Nephron (organoid): ENCODE results near the gene STRN3.
"Not testable (repeated sequence)": the region's sequence is repeated elsewhere in the genome, so short reads cannot be mapped to it uniquely, and the experiment has no call there.

Source experiments
- H3K27ac Mint-ChIP-seq, 3 experiments: 2 replicates each; pipeline ENCODE4 v1.8.0; 2020; ENCODE audit warnings: mixed read lengths in 3 of 3, mild to moderate bottlenecking in 2 of 3, moderate library complexity in 1 of 3
- H3K27me3 Mint-ChIP-seq: 2 replicates; pipeline ENCODE4 v1.8.0; 2021; ENCODE audit warnings: low read depth, mild to moderate bottlenecking, moderate library complexity, mixed read lengths
- H3K36me3 Mint-ChIP-seq: 2 replicates; pipeline ENCODE4 v1.8.0; 2020; ENCODE audit warnings: low read depth, mixed read lengths
- H3K4me1 Mint-ChIP-seq: 2 replicates; pipeline ENCODE4 v1.8.0; 2020; ENCODE audit warnings: mixed read lengths
- H3K4me3 Mint-ChIP-seq, 3 experiments: 2 replicates each; pipeline ENCODE4 v1.8.0; 2020; ENCODE audit warnings: mild to moderate bottlenecking in 3 of 3, mixed read lengths in 3 of 3, moderate library complexity in 2 of 3
- H3K9me3 Mint-ChIP-seq: 2 replicates; pipeline ENCODE4 v1.8.0; 2020; ENCODE audit warnings: mixed read lengths
- CTCF ChIP-seq, 3 experiments: fragments of 200-600 bp; sonication (generic); IDR thresholded peaks; one replicate each; pipeline ENCODE4 v1.5.0; 2021; ENCODE audit warnings: antibody characterized with exemption in 3 of 3; ENCODE audit not compliant: unreplicated experiment in 3 of 3

STRN3 gene

GRCh38 chr14:31051023-31051422, 24.8 kb upstream of the STRN3 start:
- H3K27me3 Mint-ChIP-seq: no peaks in the 10 kb centered on the region
- TF ChIP-seq CTCF (IDR thresholded peaks at IDR 0.05; ENCODE audit: unreplicated experiment in 3 of 3): no peak
- H3K4me1 Mint-ChIP-seq: peaks cover 4% of the 10 kb centered on the region
- H3K27ac Mint-ChIP-seq: no peak overlapping the region
- no peak overlapping the region for H3K4me3 Mint-ChIP-seq
- no peaks in the 10 kb centered on the region for H3K9me3 Mint-ChIP-seq
- H3K36me3 Mint-ChIP-seq: peaks cover 4% of the 10 kb centered on the region

DNA sequence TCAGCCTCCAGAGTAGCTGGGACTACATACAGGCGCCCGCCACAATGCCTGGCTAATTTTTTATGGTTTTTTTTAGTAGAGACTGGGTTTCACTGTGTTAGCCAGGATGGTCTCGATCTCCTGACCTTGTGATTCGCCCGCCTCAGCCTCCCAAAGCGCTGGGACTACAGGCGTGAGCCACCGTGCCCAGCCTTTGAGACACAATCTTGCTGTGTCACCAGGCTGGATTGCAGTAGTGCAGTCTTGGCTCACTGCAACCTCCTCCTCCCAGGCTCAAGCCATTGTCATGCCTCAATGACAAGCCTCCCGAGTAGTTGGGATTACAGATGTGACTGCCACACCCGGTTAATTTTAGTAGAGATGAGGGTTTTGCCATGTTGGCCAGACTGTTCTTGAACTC, 21.3 kb upstream of the STRN3 start:
- Mint-ChIP-seq H3K9me3 (no peaks in the 10 kb centered on the region), H3K4me3 (no peak overlapping the region), H3K4me1 (no peaks in the 10 kb centered on the region), H3K27ac (no peak overlapping the region), H3K36me3 (peaks cover 10% of the 10 kb centered on the region), H3K27me3 (no peaks in the 10 kb centered on the region)
- no peak for TF ChIP-seq CTCF (IDR thresholded peaks at IDR 0.05; ENCODE audit: unreplicated experiment in 3 of 3)

- H3K27me3 Mint-ChIP-seq: no peaks in the 10 kb centered on the region
- H3K36me3 Mint-ChIP-seq: peaks cover 10% of the 10 kb centered on the region
Observed at GRCh38 chr14:31045501-31046080, 19.4 kb upstream of the STRN3 start.

DNA sequence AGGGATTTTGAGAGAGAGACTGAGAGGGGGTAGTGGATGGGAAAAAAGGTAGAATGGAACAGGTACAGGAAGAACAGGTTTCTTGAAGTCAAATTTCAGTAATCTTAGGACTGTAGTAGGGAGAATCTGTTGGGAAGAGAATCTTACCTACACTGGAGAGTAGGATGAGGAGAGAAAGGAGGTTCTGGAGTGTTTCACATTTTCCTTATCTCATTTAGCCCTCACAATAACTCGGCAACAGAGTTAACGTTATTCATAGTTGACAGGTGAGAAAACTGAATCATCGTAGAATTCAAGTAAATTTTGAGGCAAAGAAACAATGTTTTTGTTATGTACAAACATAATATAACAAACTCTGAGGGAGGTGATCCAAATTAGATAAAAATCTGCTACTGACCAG, 17.2 kb upstream of the STRN3 start:
- Mint-ChIP-seq H3K27me3 (no peaks in the 10 kb centered on the region), H3K27ac (no peak overlapping the region), H3K9me3 (no peaks in the 10 kb centered on the region), H3K4me3 (no peak overlapping the region), H3K36me3 (peaks cover 11% of the 10 kb centered on the region), H3K4me1 (no peaks in the 10 kb centered on the region)
- TF ChIP-seq CTCF (IDR thresholded peaks at IDR 0.05; ENCODE audit: unreplicated experiment in 3 of 3): no peak

More at GRCh38 chr14:31045501-31046080, 19.4 kb upstream of the STRN3 start:
- Mint-ChIP-seq H3K9me3 (no peaks in the 10 kb centered on the region), H3K27ac (no peak overlapping the region), H3K4me1 (no peaks in the 10 kb centered on the region), H3K4me3 (no peak overlapping the region)
- TF ChIP-seq CTCF (IDR thresholded peaks at IDR 0.05; ENCODE audit: unreplicated experiment in 3 of 3): no peak

- peaks cover 16% of the 10 kb centered on the region for H3K36me3 Mint-ChIP-seq
Observed at GRCh38 chr14:31042893-31043292, 16.7 kb upstream of the STRN3 start.

DNA sequence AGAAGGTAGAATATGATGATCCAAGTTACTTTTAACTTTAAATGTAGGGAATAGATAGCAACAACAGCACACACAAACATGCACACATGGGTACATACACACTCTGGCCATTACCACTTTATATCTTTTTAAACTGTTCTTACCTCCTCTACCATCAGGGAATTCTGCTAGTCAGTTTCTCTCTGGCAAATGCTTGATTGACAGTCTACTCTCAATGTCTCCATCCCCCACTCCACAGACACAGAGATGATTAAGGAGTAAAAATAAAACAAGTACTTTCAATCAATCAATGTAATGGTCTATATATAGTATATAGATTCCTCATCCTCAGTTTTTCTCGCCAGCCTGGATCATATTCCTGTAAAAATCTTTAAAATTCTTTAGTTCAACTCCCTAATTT, 16.1 kb upstream of the STRN3 start:
- peaks cover 18% of the 10 kb centered on the region for H3K36me3 Mint-ChIP-seq
- H3K4me1 Mint-ChIP-seq: no peaks in the 10 kb centered on the region
- H3K27me3 Mint-ChIP-seq: no peaks in the 10 kb centered on the region
- no peak overlapping the region for H3K4me3 Mint-ChIP-seq
- no peak for TF ChIP-seq CTCF (IDR thresholded peaks at IDR 0.05; ENCODE audit: unreplicated experiment in 3 of 3)
- H3K27ac Mint-ChIP-seq: no peak overlapping the region
- H3K9me3 Mint-ChIP-seq: no peaks in the 10 kb centered on the region

More at GRCh38 chr14:31042893-31043292, 16.7 kb upstream of the STRN3 start:
- not testable (repeated sequence) for H3K9me3 Mint-ChIP-seq, H3K4me1 Mint-ChIP-seq, H3K27ac Mint-ChIP-seq, H3K4me3 Mint-ChIP-seq, H3K27me3 Mint-ChIP-seq
